Lower leg skin (tissue), 4 donors: Measurements from ENCODE around the gene GOLGA6A. TPM values are rescaled to one million over a fixed set of nuclear protein-coding genes. Genes with fewer than 3 reads are reported as not detected.

Experiments used
- DNase-seq, 2 donors: peaks; one replicate each; pipeline ENCODE4 v3.0.0-alpha.2; 2019; ENCODE audit warnings: low spot score in 2 of 2
- H3K4me3 ChIP-seq: fragments of 200-600 bp; sonication (generic); 2 replicates; pipeline ENCODE4 v1.5.1; 2017; ENCODE audit warnings: mild to moderate bottlenecking, low read depth; ENCODE audit not compliant: poor library complexity, severe bottlenecking
- CTCF ChIP-seq, 3 donors: fragments of 450-650 bp; IDR thresholded peaks; one replicate each; pipeline ENCODE4 v1.5.1; 2016; ENCODE audit warnings: antibody characterized with exemption in 3 of 3, mild to moderate bottlenecking in 3 of 3, moderate library complexity in 2 of 3
- POLR2A ChIP-seq, 2 donors: fragments of 450-650 bp; IDR thresholded peaks; one replicate each; pipeline ENCODE4 v1.6.1; 2016 to 2017; ENCODE audit warnings: antibody characterized with exemption in 2 of 2, mild to moderate bottlenecking in 1 of 2, moderate library complexity in 1 of 2
- WGBS, 2 donors: methylation state at CpG; one replicate each; pipeline ENCODE4 v1.1.5; 2018; 5-methylcytosine and 5-hydroxymethylcytosine counted together
- intact Hi-C: fragments of 100-400 bp; cut with DNase I; formaldehyde crosslinking; loops from one replicate; pipeline ENCODE4 v1.15.0; 2023; ENCODE audit warnings: low total_unique reads
- total RNA-seq, 4 donors: library from RNA; depleted of rRNA; stranded (reverse); fragments of >200 nt; gene quantifications; one replicate each; pipeline ENCODE4 v1.1.0, GENCODE V29; 2016

GOLGA6A gene
- total RNA-seq, 4 donors from 2014 or later = 0.23 to 2.2 TPM; not detected in 2

- DNase-seq = no peak
Observed at GRCh38 chr15:74038707-74039655, 43.4 kb downstream of the GOLGA6A start.

GRCh38 chr15:74037171-74038117, 44.9 kb downstream of the GOLGA6A start:
- intact Hi-C loops = no loop called here
- H3K4me3 ChIP-seq = no peak overlapping the region
- 82 to 87% methylated on average over 21 of the region's 21 CpGs for whole genome bisulfite sequencing, 2 donors
- TF ChIP-seq POLR2A (IDR thresholded peaks at IDR 0.05) = no peak
- no peak for TF ChIP-seq CTCF (IDR thresholded peaks at IDR 0.05)
- DNase-seq = peak in 1 of 2 donors; percentile 86

More at GRCh38 chr15:74038707-74039655, 43.4 kb downstream of the GOLGA6A start:
- H3K4me3 ChIP-seq = no peak overlapping the region
- TF ChIP-seq POLR2A (IDR thresholded peaks at IDR 0.05) (no peak), CTCF (IDR thresholded peaks at IDR 0.05) (no peak)
- 53 to 64% methylated on average over 9 of the region's 9 CpGs for WGBS, 2 donors
- intact Hi-C loops = no loop called here

- no peak for TF ChIP-seq POLR2A (IDR thresholded peaks at IDR 0.05)
- no peak for TF ChIP-seq CTCF (IDR thresholded peaks at IDR 0.05)
- DNase-seq = peak in 1 of 2 donors; percentile 65
- no peak overlapping the region for H3K4me3 ChIP-seq
- intact Hi-C loops = no loop called here
- 80 to 81% methylated on average over 21 of the region's 21 CpGs for WGBS, 2 donors
Observed at GRCh38 chr15:74036271-74037170, 45.8 kb downstream of the GOLGA6A start.

- H3K4me3 ChIP-seq = no peak overlapping the region
- intact Hi-C loops = no loop called here
- TF ChIP-seq CTCF (IDR thresholded peaks at IDR 0.05) (no peak), POLR2A (IDR thresholded peaks at IDR 0.05) (no peak)
- peak in 1 of 2 donors; percentile 85 for DNase-seq
- 89 to 91% methylated on average over 27 to 28 of the region's 28 CpGs for WGBS, 2 donors
Observed at GRCh38 chr15:74035121-74036017, 47.0 kb downstream of the GOLGA6A start.
